Liver (tissue), 9 donors: ENCODE data around the gene EGR2. TPM values are rescaled to one million over a fixed set of nuclear protein-coding genes. Genes with fewer than 3 reads are reported as not detected.

Experiments used
- DNase-seq: peaks from one replicate; pipeline ENCODE4 v3.0.0-alpha.2; 2017; ENCODE audit warnings: low spot score
- H3K27ac ChIP-seq, 2 donors: one replicate each; pipeline ENCODE4 v1.7.0; 2013; ENCODE audit warnings: inconsistent platforms in 2 of 2, low read length in 2 of 2, control low read depth in 1 of 2, low read depth in 1 of 2, mild to moderate bottlenecking in 1 of 2
- H3K27me3 ChIP-seq, 4 donors: one replicate each; pipeline versions ENCODE4 v1.6.1 to v1.7.0; 2013; ENCODE audit warnings: low read length in 3 of 4, inconsistent platforms in 1 of 4, mild to moderate bottlenecking in 1 of 4, moderate library complexity in 1 of 4; ENCODE audit not compliant: control insufficient read depth in 4 of 4, insufficient read depth in 4 of 4
- H3K36me3 ChIP-seq, 4 donors: one replicate each; pipeline versions ENCODE4 v1.6.1 to v1.7.0; 2013; ENCODE audit warnings: low read length in 3 of 4, mild to moderate bottlenecking in 3 of 4, low read depth in 1 of 4, moderate library complexity in 1 of 4; ENCODE audit not compliant: control insufficient read depth in 4 of 4, insufficient read depth in 3 of 4
- H3K4me1 ChIP-seq, 4 donors: one replicate each; pipeline versions ENCODE4 v1.6.1 to v1.7.0; 2013; ENCODE audit warnings: low read length in 3 of 4, mild to moderate bottlenecking in 3 of 4, moderate library complexity in 1 of 4; ENCODE audit not compliant: control insufficient read depth in 4 of 4, insufficient read depth in 4 of 4
- H3K4me3 ChIP-seq, 3 donors: one replicate each; pipeline versions ENCODE4 v1.6.1 to v1.7.0; 2013; ENCODE audit warnings: low read length in 3 of 3, control low read depth in 1 of 3, low read depth in 1 of 3, mild to moderate bottlenecking in 1 of 3
- H3K9ac ChIP-seq, 2 donors: one replicate each; pipeline ENCODE4 v1.7.0; 2013; ENCODE audit warnings: low read length in 2 of 2, mild to moderate bottlenecking in 2 of 2, moderate library complexity in 2 of 2, control low read depth in 1 of 2, low read depth in 1 of 2
- H3K9me3 ChIP-seq, 4 donors: one replicate each; pipeline versions ENCODE4 v1.6.1 to v1.7.0; 2013; ENCODE audit warnings: low read length in 3 of 4; ENCODE audit not compliant: control insufficient read depth in 4 of 4
- ATF3 ChIP-seq: IDR thresholded peaks from 2 replicates; pipeline ENCODE4 v1.6.1; 2016; ENCODE audit warnings: antibody characterized with exemption
- CTCF ChIP-seq: fragments of 150-350 bp; IDR thresholded peaks from 2 replicates; pipeline ENCODE4 v1.5.1; 2017; ENCODE audit warnings: improper control_type of control experiment, low read depth, low read length; ENCODE audit not compliant: missing input control
- EGR1 ChIP-seq, 2 donors: IDR thresholded peaks; 2 replicates each; pipeline ENCODE4 v1.6.1; 2016 to 2018; ENCODE audit warnings: antibody characterized with exemption in 2 of 2, low read depth in 2 of 2
- FOXA1 ChIP-seq: IDR thresholded peaks from 2 replicates; pipeline ENCODE4 v1.6.1; 2016; ENCODE audit warnings: antibody characterized with exemption
- FOXA2 ChIP-seq: IDR thresholded peaks from 2 replicates; pipeline ENCODE4 v1.6.1; 2016; ENCODE audit warnings: antibody characterized with exemption
- GABPA ChIP-seq, 2 donors: IDR thresholded peaks in 1 of 2; conservative IDR thresholded peaks in 1 of 2; 2 replicates each; pipeline ENCODE4 v1.6.1; 2016; ENCODE audit warnings: antibody characterized with exemption in 2 of 2, mild to moderate bottlenecking in 1 of 2, moderate library complexity in 1 of 2
- HNF4A ChIP-seq, 2 donors: conservative IDR thresholded peaks; 2 replicates each; pipeline ENCODE4 v1.6.1; 2016; ENCODE audit warnings: antibody characterized with exemption in 2 of 2, mild to moderate bottlenecking in 2 of 2
- HNF4G ChIP-seq: IDR thresholded peaks from 2 replicates; pipeline ENCODE4 v1.6.1; 2016; ENCODE audit warnings: antibody characterized with exemption
- JUND ChIP-seq, 2 donors: IDR thresholded peaks; 2 replicates each; pipeline ENCODE4 v1.6.1; 2016; ENCODE audit warnings: antibody characterized with exemption in 2 of 2
- MAX ChIP-seq: IDR thresholded peaks from 2 replicates; pipeline ENCODE4 v1.6.1; 2016; ENCODE audit warnings: antibody characterized with exemption
- RAD21 ChIP-seq, 2 donors: IDR thresholded peaks; 2 replicates each; pipeline ENCODE4 v1.6.1; 2016; ENCODE audit warnings: antibody characterized with exemption in 2 of 2, mild to moderate bottlenecking in 2 of 2
- REST ChIP-seq: IDR thresholded peaks from 2 replicates; pipeline ENCODE4 v1.6.1; 2016; ENCODE audit warnings: antibody characterized with exemption, mild to moderate bottlenecking
- RXRA ChIP-seq, 2 donors: IDR thresholded peaks; 2 replicates each; pipeline ENCODE4 v1.6.1; 2017 to 2018; ENCODE audit warnings: antibody characterized with exemption in 2 of 2, mild to moderate bottlenecking in 1 of 2
- SP1 ChIP-seq: IDR thresholded peaks from 2 replicates; pipeline ENCODE4 v1.6.1; 2018; ENCODE audit warnings: antibody characterized with exemption, mild to moderate bottlenecking
- TAF1 ChIP-seq: conservative IDR thresholded peaks from 2 replicates; pipeline ENCODE4 v1.6.1; 2016; ENCODE audit warnings: antibody characterized with exemption, mild to moderate bottlenecking
- YY1 ChIP-seq: IDR thresholded peaks from 2 replicates; pipeline ENCODE4 v1.6.1; 2016; ENCODE audit warnings: antibody characterized with exemption, mild to moderate bottlenecking
- ZBTB33 ChIP-seq: IDR thresholded peaks from 2 replicates; pipeline ENCODE4 v1.6.1; 2016; ENCODE audit warnings: antibody characterized with exemption
- WGBS: extraction: QIAGEN DNeasy Blood & Tissue Kit; methylation state at CpG from one replicate; pipeline ENCODE4 v1.1.7; 2013; 5-methylcytosine and 5-hydroxymethylcytosine counted together
- polyA plus RNA-seq, 2 donors: library from polyadenylated mRNA; stranded (reverse) in 1 of 2; unstranded in 1 of 2; fragments of 200-250 nt in 1 of 2; fragments of >200 nt in 1 of 2; fragmentation: Nextera tagmentation in 1 of 2; extraction: Ambion mirVana in 1 of 2; gene quantifications; one replicate each; pipeline versions ENCODE4 v1.2.1 to v1.2.3, GENCODE V29; 2013 to 2015
- total RNA-seq, 2 donors: library from RNA; depleted of rRNA; stranded (reverse); fragments of >200 nt; gene quantifications; one replicate each; pipeline ENCODE4 v1.2.3, GENCODE V29; 2014
- donor health status: healthy.
- donor health status: healthy.
- donor health status: healthy.
- donor health status: healthy.
- donor health status: healthy.

Gene EGR2
- total and polyA plus RNA-seq, 4 donors = 0.17 to 0.76 (median 0.23) TPM

- peaks cover 14 to 35% (median 24%) of the 10 kb centered on the region in 4 donors for H3K4me1 ChIP-seq
- H3K9me3 ChIP-seq = no peaks in the 10 kb centered on the region
- no peak overlapping the region for H3K9ac ChIP-seq
- DNase-seq = no peak
- H3K36me3 ChIP-seq = no peaks in the 10 kb centered on the region
- H3K4me3 ChIP-seq = peak overlapping the region in 2 of 3 donors; percentile 72 to 93
- H3K27ac ChIP-seq = no peak overlapping the region
- peaks cover 0 to 6% (median 4%) of the 10 kb centered on the region in 4 donors for H3K27me3 ChIP-seq
- WGBS = 5% methylated on average over 54 of the region's 54 CpGs
- TF ChIP-seq EGR1 (IDR thresholded peaks at IDR 0.05; ENCODE audit: low read depth in 2 of 2) (no peak), HNF4A (conservative IDR thresholded peaks at IDR 0.05) (no peak), JUND (IDR thresholded peaks at IDR 0.05) (no peak), HNF4G (no peak), FOXA2 (no peak), FOXA1 (no peak), CTCF (no peak), ZBTB33 (no peak), SP1 (no peak), TAF1 (no peak), GABPA (IDR thresholded peaks at IDR 0.05 in 1 of 2, conservative IDR thresholded peaks at IDR 0.05 in 1 of 2) (no peak)
These were observed 1.3 kb downstream of the EGR2 start for GRCh38 chr10:62814756-62815380.

GRCh38 chr10:62813981-62814380, 2.2 kb downstream of the EGR2 start:
- DNase-seq = no peak
- no peak overlapping the region for H3K27ac ChIP-seq
- TF ChIP-seq FOXA1 (no peak), MAX (no peak), HNF4G (no peak), RAD21 (IDR thresholded peaks at IDR 0.05) (no peak), TAF1 (no peak), YY1 (no peak), EGR1 (IDR thresholded peaks at IDR 0.05; ENCODE audit: low read depth in 2 of 2) (no peak), GABPA (IDR thresholded peaks at IDR 0.05 in 1 of 2, conservative IDR thresholded peaks at IDR 0.05 in 1 of 2) (no peak), ATF3 (no peak), HNF4A (conservative IDR thresholded peaks at IDR 0.05) (no peak), REST (no peak), JUND (IDR thresholded peaks at IDR 0.05) (no peak), CTCF (no peak), RXRA (IDR thresholded peaks at IDR 0.05) (no peak)
- H3K36me3 ChIP-seq = no peaks in the 10 kb centered on the region
- 89% methylated on average over 5 of the region's 5 CpGs for WGBS
- H3K9ac ChIP-seq = no peak overlapping the region
- H3K9me3 ChIP-seq = no peaks in the 10 kb centered on the region
- H3K27me3 ChIP-seq = peaks cover 0 to 6% (median 4%) of the 10 kb centered on the region in 4 donors
- no peak overlapping the region for H3K4me3 ChIP-seq
- peaks cover 14 to 35% (median 24%) of the 10 kb centered on the region in 4 donors for H3K4me1 ChIP-seq
